Ramos (cell line): Measurements from ENCODE around the gene CLDN7.

Source experiments
- in situ Hi-C: fragments of 300-500 bp; cut with MboI; formaldehyde crosslinking; loops from one replicate; pipeline ENCODE4 v1.14.3; 2022; ENCODE audit warnings: low sequenced_read_pairs; ENCODE audit not compliant: unreplicated experiment

Gene CLDN7

GRCh38 chr17:7258731-7259554 lies 3.3 kb downstream of the CLDN7 start:
- in situ Hi-C loops = no loop called here

GRCh38 chr17:7256766-7257456 lies 5.4 kb downstream of the CLDN7 start:
- in situ Hi-C loops = no loop called here

- in situ Hi-C loops = no loop called here
These were observed 7.8 kb downstream of the CLDN7 start for GRCh38 chr17:7254511-7254910.

- in situ Hi-C loops = no loop called here
These were observed 9.2 kb downstream of the CLDN7 start for GRCh38 chr17:7253082-7253481.

GRCh38 chr17:7252176-7253043 lies 9.9 kb downstream of the CLDN7 start, which contains the start of gene ELP5:
Gene ELP5, plus strand, starts transcription at chr17:7252215. Its CDS starts 336 bp downstream, at chr17:7252551.
- in situ Hi-C loops = no loop called here

- in situ Hi-C loops = no loop called here
These were observed 10.6 kb downstream of the CLDN7 start, which contains the start of gene CTDNEP1 for GRCh38 chr17:7251661-7252175. Gene CTDNEP1, minus strand, starts transcription at chr17:7251734. Its CDS starts 438 bp downstream, at chr17:7251296.

GRCh38 chr17:7250695-7251627 lies 11.3 kb downstream of the CLDN7 start:
- in situ Hi-C loops = no loop called here

GRCh38 chr17:7249830-7250229 lies 12.4 kb downstream of the CLDN7 start:
- in situ Hi-C loops = loop anchor here (25.0 kb wide), 1 partner anchor 587 kb away; the partner anchor contains the start of gene KDM6B

GRCh38 chr17:7249214-7249613 lies 13.1 kb downstream of the CLDN7 start:
- in situ Hi-C loops = loop anchor here (25.0 kb wide), 1 partner anchor 588 kb away; the partner anchor contains the start of gene KDM6B

GRCh38 chr17:7248796-7249195 lies 13.5 kb downstream of the CLDN7 start:
- in situ Hi-C loops = loop anchor here (25.0 kb wide), 1 partner anchor 589 kb away; the partner anchor contains the start of gene KDM6B

- in situ Hi-C loops = loop anchor here (25.0 kb wide), 1 partner anchor 591 kb away; the partner anchor contains the start of gene KDM6B
These were observed 15.5 kb downstream of the CLDN7 start for GRCh38 chr17:7246779-7247178.

GRCh38 chr17:7243838-7244237 lies 18.4 kb downstream of the CLDN7 start:
- in situ Hi-C loops = loop anchor here (25.0 kb wide), 1 partner anchor 593 kb away; the partner anchor contains the start of gene KDM6B

GRCh38 chr17:7243453-7243729 lies 18.9 kb downstream of the CLDN7 start:
- in situ Hi-C loops = loop anchor here (25.0 kb wide), 1 partner anchor 594 kb away; the partner anchor contains the start of gene KDM6B

GRCh38 chr17:7242717-7243452 lies 19.4 kb downstream of the CLDN7 start:
- in situ Hi-C loops = loop anchor here (25.0 kb wide), 1 partner anchor 594 kb away; the partner anchor contains the start of gene KDM6B

GRCh38 chr17:7241783-7242716 lies 20.2 kb downstream of the CLDN7 start, which contains the start of gene GABARAP:
Gene GABARAP, minus strand, starts transcription at chr17:7242449. Its CDS starts 119 bp downstream, at chr17:7242330.
- in situ Hi-C loops = loop anchor here (25.0 kb wide), 1 partner anchor 595 kb away; the partner anchor contains the start of gene KDM6B

GRCh38 chr17:7241090-7241733 lies 21.1 kb downstream of the CLDN7 start:
- in situ Hi-C loops = loop anchor here (25.0 kb wide), 1 partner anchor 596 kb away; the partner anchor contains the start of gene KDM6B
